Posterior vena cava (tissue), 2 donors: ENCODE results near the gene PRKD1. TPM values are rescaled to one million over a fixed set of nuclear protein-coding genes. Genes with fewer than 3 reads are reported as not detected.
A peak's percentile ranks its signal among the peaks of the same experiment; 100 is the strongest.

Source experiments
- DNase-seq: peaks from one replicate; pipeline ENCODE4 v3.0.0-alpha.2; 2020; ENCODE audit warnings: low spot score
- intact Hi-C, 2 donors: fragments of 100-400 bp; cut with DNase I; formaldehyde crosslinking; loops; one replicate each; pipeline versions ENCODE4 v1.14.1 to v1.14.2; 2022 to 2023
- long read RNA-seq, 2 donors: library from polyadenylated mRNA; unstranded; transcript quantifications; one replicate each; pipeline ENCODE4 v2.0.0, GENCODE V29; 2020 to 2021
- total RNA-seq, 2 donors: library from RNA; stranded (reverse); fragmentation: NEBNext Ultra II Directional; extraction: Animal tissue kit (Norgen Biotek cat#: 25700); gene quantifications; one replicate each; pipeline ENCODE4 v1.2.1, GENCODE V29; 2021
- donor health status: DM: yes; HTN: yes; CAD: no.
- donor health status: DM: yes; HTN: yes; CAD: no.

PRKD1 gene
- 10 to 100 TPM; 38.7 to 44.2 TPM for total RNA-seq
- long read RNA-seq, donor 1, partial matches to known transcripts: 5 of 17 reads
- long read RNA-seq, donor 1, other reads (novel, unspliced or antisense): 12 of 17 reads
- long read RNA-seq, donor 2, partial matches to known transcripts: 20 of 26 reads
- long read RNA-seq, donor 2, other reads (novel, unspliced or antisense): 6 of 26 reads

GRCh38 chr14:29927376-29928116 is at the start of gene PRKD1:
PRKD1 (minus strand) TSS chr14:29927847.
- intact Hi-C loops: loop anchor here (5.0 to 10.0 kb wide), 2 partner anchors 253 to 255 kb away; no protein-coding TSS in a partner anchor
- DNase-seq: peak; percentile 86

GRCh38 chr14:29971101-29971500 is 43.5 kb upstream of the PRKD1 start:
- DNase-seq: no peak
- intact Hi-C loops: no loop called here

- intact Hi-C loops: no loop called here
- no peak for DNase-seq
These were observed 27.4 kb upstream of the PRKD1 start for GRCh38 chr14:29955087-29955486.

GRCh38 chr14:29953501-29953900 is 25.9 kb upstream of the PRKD1 start:
- intact Hi-C loops: no loop called here
- no peak for DNase-seq

GRCh38 chr14:29944091-29944490 is 16.4 kb upstream of the PRKD1 start:
- no peak for DNase-seq
- intact Hi-C loops: no loop called here

- DNase-seq: no peak
- intact Hi-C loops: no loop called here
These were observed 13.8 kb upstream of the PRKD1 start for GRCh38 chr14:29941401-29941800.

GRCh38 chr14:29940482-29940881 is 12.8 kb upstream of the PRKD1 start:
- intact Hi-C loops: no loop called here
- no peak for DNase-seq

GRCh38 chr14:29937116-29937515 is 9.5 kb upstream of the PRKD1 start:
- intact Hi-C loops: no loop called here

GRCh38 chr14:29930283-29930682 is 2.6 kb upstream of the PRKD1 start:
- no peak for DNase-seq
- intact Hi-C loops: no loop called here

More at GRCh38 chr14:29937116-29937515, 9.5 kb upstream of the PRKD1 start:
- no peak for DNase-seq

- no peak for DNase-seq
- intact Hi-C loops: loop anchor here (5.0 to 10.0 kb wide), 2 partner anchors 253 to 256 kb away; no protein-coding TSS in a partner anchor
These were observed 532 bp upstream of the PRKD1 start for GRCh38 chr14:29928117-29928640.

GRCh38 chr14:29926701-29927375 is 809 bp downstream of the PRKD1 start:
- peak; percentile 82 for DNase-seq
- intact Hi-C loops: loop anchor here (5.0 to 10.0 kb wide), 2 partner anchors 252 to 255 kb away; no protein-coding TSS in a partner anchor

- intact Hi-C loops: loop anchor here (5.0 to 10.0 kb wide), 2 partner anchors 251 to 254 kb away; no protein-coding TSS in a partner anchor
- peak; percentile 73 for DNase-seq
These were observed 1.4 kb downstream of the PRKD1 start for GRCh38 chr14:29926228-29926627.

GRCh38 chr14:29925736-29926135 is 1.9 kb downstream of the PRKD1 start:
- intact Hi-C loops: loop anchor here (5.0 to 10.0 kb wide), 2 partner anchors 251 to 253 kb away; no protein-coding TSS in a partner anchor
- DNase-seq: no peak

- intact Hi-C loops: loop anchor here (5.0 to 10.0 kb wide), 2 partner anchors 250 to 253 kb away; no protein-coding TSS in a partner anchor
- no peak for DNase-seq
These were observed 2.4 kb downstream of the PRKD1 start for GRCh38 chr14:29925101-29925722.

GRCh38 chr14:29919845-29920244 is 7.8 kb downstream of the PRKD1 start:
- DNase-seq: no peak
- intact Hi-C loops: loop anchor here in 1 of 2 donors (10.0 kb wide), 1 partner anchor 245 kb away; no protein-coding TSS in a partner anchor

GRCh38 chr14:29918981-29919380 is 8.7 kb downstream of the PRKD1 start:
- no peak for DNase-seq
- intact Hi-C loops: no loop called here

- intact Hi-C loops: no loop called here
- no peak for DNase-seq
These were observed 14.1 kb downstream of the PRKD1 start for GRCh38 chr14:29913566-29913965.

GRCh38 chr14:29911810-29912209 is 15.8 kb downstream of the PRKD1 start:
- DNase-seq: no peak
- intact Hi-C loops: no loop called here
